Middle frontal gyrus (tissue), 1 donor: ENCODE results near the gene NR4A3.
A peak's percentile ranks its signal among the peaks of the same experiment; 100 is the strongest.

ENCODE experiments used
- DNase-seq: peaks from one replicate; pipeline ENCODE4 v3.0.0-alpha.2; 2015; ENCODE audit warnings: low spot score; ENCODE audit errors: extremely low spot score

Gene NR4A3

DNA sequence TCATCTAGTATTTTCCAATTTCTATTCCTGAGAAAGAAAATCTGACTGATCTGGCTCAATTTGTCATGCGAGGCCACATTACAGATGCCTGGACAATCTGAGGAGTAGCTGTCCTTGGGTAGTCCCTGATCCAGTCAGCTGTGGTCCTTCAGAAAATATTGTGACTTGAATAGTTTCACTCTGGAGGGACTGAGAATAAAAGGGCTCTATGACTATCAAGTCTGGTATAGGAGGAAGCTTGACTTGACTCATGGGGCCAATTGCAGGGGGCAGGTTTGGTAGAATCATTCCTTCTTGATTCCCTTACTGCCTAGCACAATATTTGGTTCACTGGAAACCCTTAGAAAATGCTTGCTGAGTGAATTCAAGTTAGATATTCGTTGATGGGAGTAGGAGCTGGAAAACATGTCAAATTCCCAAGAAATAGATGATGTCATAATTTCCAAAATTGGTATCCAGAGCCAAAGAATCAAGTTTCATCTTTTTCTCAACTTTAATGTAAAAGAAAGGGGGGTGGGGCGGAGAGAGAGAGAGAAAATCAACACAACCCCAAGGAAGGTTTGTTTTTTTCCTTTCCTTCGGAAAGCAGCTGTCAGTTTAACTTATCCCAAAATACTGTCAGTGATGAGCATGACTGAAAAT, 52.4 kb downstream of the NR4A3 start:
- DNase-seq: no peak

DNA sequence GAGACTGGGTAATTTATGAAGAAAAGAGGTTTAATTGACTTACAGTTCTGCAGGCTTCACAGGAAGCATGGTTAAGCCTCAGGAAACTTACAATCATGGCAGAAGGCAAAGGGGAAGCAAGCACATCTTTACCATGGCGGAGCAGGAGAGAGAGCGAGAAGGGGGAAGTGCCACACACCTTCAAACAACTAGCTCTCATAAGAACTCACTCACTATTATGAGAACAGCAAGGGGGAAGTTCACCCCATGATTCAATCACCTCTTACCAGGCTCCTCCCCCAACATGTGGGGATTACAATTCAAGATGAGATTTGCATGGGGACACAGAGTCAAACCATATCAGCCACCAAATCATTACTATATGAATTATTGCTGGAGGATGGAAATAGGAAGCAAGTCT, 54.5 kb downstream of the NR4A3 start:
- no peak for DNase-seq

DNA sequence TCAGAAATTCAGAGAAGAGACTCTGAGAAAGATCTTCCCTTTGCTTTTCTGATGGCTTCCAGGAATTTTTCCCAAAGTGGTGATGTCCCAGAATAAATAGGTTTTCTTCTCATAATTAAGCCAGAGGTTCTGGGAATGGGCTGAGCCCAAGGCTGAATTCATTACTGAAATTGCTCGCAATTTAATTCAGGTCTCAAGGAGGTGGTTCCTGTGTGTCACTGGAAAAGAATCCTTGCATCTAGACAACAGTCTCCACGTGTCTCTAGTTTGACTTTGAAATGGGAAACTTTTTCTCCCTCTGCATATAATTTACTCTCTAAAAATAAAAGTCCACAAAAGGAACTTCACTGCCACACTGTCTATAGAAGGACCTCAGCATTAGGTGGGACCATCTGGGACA, 57.0 kb downstream of the NR4A3 start:
- no peak for DNase-seq

DNA sequence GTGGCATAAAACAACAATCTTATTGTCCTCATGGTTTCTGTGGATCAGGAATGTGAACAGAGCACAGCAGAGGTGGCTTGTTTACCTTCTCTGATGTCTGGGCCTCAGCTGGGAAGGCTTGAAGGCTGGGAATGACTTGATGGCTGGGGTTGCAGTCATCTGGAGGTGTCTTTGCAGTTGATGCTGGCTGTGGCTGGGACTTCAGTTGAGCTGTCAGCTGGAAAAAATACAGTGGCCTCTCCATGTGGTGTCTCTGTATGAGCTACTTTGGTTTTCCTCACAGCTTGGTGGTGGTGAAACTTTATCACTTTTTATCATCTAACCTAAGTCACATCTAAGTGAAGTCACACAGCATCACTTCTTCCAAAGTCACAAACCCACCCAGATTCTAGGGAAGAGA, 60.1 kb downstream of the NR4A3 start:
- DNase-seq: no peak

DNA sequence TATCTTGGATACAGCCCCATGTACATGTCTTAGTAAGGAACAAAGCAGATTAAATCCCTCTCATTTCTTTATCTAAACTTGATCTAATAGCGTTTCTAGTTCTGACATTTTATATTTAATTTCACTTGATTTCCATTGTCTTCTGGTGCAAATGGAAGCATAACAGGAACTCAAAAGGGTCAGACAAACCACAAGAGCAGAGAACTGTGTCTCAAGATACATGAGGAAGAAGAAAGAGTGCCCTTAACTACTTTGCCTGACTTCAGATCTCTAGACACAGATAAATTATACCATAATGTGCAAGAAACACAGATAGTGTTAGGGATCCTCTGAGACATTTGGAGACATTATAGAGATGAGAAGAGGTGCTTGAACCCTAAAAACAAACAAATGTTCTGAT, 64.1 kb downstream of the NR4A3 start:
- no peak for DNase-seq

DNA sequence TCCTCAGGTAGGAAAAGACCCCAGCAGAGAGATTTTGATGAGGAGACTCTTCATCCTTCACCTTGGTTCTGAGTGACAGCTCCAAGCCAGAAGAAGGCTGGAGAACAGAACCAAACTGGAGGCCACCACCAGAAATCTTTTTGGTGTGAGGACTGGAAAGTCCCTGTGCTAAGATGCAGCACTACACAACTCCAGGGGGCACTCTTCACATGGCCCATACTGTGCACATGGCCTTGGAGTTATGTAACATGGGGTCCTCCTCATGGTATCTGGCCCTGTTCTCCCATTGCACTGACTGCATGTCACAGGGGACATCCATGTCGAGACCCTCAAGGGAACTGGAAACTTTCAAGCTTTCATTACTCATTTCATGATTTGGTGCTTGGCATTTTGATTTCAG, 67.4 kb downstream of the NR4A3 start:
- DNase-seq: no peak

DNA sequence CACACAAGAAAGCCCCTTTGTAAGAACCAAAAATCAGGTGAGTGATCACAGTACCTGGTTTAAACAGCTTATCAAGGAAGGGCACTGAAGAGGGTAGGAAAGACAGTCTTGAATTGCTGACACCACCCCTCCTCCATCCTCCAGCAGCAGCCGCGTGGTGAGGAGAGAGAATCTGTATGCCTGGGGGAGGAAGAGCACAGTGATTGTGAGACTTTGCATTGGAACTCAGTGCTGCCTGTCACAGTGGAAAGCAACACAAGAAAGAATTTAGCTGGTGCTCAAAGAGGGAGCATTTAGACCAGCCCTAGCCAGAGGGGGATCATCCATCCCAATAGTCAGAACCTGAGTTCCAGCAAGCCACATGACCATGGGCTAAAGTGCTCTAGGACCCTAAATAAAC, 73.1 kb downstream of the NR4A3 start:
- no peak for DNase-seq

DNA sequence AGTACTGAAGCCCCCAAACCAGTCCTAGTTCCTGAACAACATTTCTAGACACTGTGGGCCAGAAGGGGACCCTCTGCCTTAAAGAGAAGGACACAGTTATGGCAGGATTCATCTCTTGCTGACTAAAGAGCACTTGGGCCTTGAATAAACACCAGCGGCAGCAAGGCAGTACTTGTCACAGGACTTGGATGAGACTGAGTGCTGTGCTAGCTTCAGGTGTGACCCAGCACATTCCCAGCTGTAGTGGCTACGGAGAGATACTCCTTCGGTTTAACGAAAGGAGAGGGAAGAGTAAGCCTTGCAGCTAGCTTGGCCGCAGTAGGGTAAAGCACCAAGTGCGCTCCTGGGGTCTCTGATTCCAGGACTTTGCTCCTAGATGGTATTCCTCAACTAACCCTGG, 73.8 kb downstream of the NR4A3 start:
- no peak for DNase-seq

DNA sequence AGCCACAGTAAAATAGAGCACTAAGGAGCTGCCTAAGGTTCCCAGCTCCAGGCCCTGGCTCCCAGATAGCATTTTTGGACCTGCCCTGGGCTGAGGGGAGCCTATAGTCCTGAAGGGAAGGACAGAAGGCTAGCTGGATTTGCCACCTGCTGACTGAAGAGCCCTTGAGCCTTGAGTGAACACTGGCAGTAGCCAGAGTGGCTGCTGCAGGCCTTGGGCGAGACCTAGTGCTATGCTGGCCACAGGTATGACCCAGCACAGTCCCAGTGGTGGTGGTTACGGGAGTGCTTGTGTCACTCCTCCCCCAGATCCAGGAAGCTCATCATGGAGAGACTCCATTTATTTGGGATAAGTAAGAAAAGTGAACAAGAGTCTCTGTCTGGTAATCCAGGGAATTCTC, 74.4 kb downstream of the NR4A3 start:
- no peak for DNase-seq

DNA sequence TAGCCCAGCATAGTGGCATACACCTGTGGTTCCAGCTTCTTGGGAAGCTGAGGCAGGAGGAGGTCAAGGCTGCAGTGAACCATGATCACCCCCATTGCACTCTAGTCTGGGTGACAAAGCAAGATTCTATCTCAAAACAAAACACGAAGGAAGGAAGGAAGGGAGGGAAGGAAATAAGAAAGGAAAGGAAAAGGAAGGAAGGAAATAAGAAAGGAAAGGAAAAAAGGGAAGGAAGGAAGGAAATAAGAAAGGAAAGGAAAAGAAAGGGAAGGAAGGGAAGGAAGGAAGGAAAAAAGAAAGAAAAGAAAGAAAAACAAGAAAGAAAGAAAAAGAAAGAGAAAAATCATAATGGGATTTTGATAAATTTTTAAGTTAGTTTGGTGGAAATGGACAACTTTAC, 81.7 kb downstream of the NR4A3 start:
- no peak for DNase-seq

DNA sequence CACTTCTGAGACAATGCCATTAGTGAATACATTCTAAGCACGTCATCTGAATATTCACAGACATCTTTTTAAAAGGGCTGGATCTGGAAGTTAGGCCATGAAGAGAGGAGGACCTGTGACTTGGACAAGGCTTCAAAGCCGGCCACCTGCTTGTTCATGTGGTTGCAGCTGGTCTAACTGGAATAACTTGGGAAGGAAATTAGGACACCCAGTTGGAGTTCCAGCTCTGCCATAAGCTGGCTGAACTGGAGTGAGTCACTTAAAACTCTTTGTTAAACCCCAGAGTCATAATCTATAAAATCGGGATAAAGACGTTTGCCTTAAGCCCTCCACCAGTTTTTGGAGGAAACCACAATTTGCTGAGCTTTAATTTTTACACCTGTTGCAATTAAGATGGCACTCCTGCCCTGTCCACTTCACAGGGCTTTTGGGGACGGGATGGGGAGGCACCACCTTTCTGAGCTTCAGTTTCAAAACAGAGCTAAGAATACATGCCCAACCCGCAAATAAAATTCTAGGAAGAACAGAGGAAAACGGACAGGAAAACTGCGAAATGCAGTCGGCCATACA, 84.2 kb downstream of the NR4A3 start:
- DNase-seq: no peak

DNA sequence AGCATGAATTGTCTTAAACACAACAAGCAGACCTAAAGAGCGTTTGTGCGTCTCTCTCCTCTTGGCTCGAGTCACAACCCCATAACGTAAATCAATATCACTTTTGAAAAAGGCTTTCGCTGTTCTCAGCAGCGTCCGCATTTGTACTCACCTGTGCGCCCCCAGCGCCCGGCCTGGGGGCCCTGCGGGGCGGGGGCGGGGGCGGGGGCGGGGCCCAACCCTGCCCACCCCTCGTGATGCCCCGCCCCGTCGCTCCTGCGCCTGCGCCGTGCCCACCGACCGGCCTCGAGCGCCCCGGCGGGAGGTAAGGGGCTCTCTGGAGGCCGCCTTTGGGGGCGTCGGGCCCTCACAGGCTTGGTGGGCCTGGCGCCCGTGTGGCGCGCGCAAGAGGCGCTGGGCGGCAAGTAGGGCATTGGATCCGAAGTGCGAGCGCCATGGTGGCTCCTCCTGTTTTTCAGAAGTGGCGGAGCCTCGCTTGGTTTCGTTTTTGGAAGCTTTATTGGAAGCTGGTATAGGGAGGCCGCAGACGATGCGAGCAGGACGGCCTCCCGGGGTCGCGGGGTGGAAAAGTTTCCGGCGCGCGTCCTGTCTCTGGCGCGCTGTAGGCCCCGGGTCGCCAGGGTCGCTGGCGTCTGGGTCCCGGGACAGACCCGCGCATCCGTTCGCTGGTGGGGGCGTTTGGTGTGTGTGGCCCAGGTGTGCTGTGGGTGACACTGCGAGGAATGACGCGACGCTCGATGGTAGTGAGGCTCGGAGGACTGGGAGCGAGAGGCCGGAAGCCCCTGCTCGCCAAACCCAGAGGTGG, 84.9 kb downstream of the NR4A3 start, which contains the start of gene STX17:
Gene STX17 (plus strand): TSS at position 252 of the 805 bp plus-strand sequence. CDS start 8,586 bp downstream, outside the sequence.
- DNase-seq: peak; percentile 38

DNA sequence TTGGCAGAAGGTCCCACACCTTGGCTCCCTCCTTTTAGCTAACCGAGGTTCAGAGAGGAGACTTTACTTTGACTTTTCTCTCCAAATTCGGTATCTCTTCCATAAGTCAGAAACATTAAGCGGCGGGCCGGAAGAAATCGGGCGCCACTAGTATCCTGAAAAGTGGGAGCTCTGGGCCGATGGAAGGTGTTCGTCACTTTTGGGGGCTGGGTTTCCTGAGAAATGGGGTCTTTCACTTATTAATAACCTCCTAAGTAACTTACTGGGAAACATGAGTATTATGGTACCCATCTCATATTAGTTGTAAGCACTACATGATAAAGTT, 85.5 kb downstream of the NR4A3 start:
- no peak for DNase-seq

DNA sequence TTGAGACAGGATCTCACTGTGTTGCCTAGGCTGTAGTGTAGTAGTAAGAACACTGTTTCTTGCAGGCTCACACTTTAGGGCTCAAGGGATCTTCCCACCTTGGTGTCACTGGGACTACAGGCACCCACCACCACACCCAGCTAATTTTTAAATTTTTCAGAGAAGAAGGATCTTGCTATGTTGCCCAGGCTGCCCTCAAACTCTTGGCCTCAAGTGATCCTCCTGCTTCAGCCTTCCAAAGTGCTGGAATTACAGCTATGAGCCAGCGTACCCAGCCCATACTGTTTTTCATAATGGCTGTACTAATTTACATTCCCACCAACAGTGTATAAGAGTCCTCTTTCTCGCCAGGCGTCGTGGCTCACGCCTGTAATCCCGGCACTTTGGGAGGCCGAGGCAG, 89.9 kb downstream of the NR4A3 start:
- no peak for DNase-seq
